HCT116 (cell line): Measurements from ENCODE around the gene LEO1. TPM values are rescaled to one million over a fixed set of nuclear protein-coding genes. Genes with fewer than 3 reads are reported as not detected.

Source experiments
- ATAC-seq: fragments of 200-7000 bp; cut with Tn5 transposase; 2 replicates; pipeline ENCODE4 v1.9.1; 2020; ENCODE audit warnings: mild to moderate bottlenecking, moderate library complexity
- BruUV-seq: library from RNA; stranded (reverse); fragments of 400-500 nt; replicated peaks from 2 replicates; lab custom pipeline; 2021; lab: Mats Ljungman, UMichigan
- CTCF ChIA-PET: fragments of 300-600 bp; sonication (Branson Sonifier 250); formaldehyde crosslinking; loops from one replicate; lab custom pipeline; 2021; ENCODE audit warnings: antibody characterized with exemption; lab: Charles Lee
- POLR2A ChIA-PET: fragments of 300-600, 350-600 bp; sonication (Branson Sonifier 250); formaldehyde crosslinking; loops from one replicate; lab custom pipeline; 2021; ENCODE audit warnings: antibody characterized with exemption; lab: Charles Lee
- RAD21 ChIA-PET, 2 experiments: fragments of 300-600 bp; sonication (Branson Sonifier 250); formaldehyde crosslinking; loops; one replicate each; lab custom pipeline; 2023; ENCODE audit warnings: low total read pairs in 2 of 2; ENCODE audit not compliant: uncharacterized antibody in 2 of 2, unreplicated experiment in 2 of 2, low non-redundant PET in 1 of 2; lab: Charles Lee
- DNase-seq: peaks from one replicate; pipeline ENCODE4 v3.0.0-alpha.2; 2010; ENCODE audit warnings: low read depth, low spot score
- H2AFZ ChIP-seq: fragments of 200-600 bp; shearing (Covaris generic), sonication (generic); 2 replicates; pipeline ENCODE4 v1.6.1; 2017; ENCODE audit warnings: low read depth, mixed run types, mixed read lengths, antibody characterized with exemption, low read length; ENCODE audit not compliant: poor library complexity, severe bottlenecking
- H3K27ac ChIP-seq: 2 replicates; pipeline ENCODE4 v1.5.1; 2012; ENCODE audit warnings: low read depth, low read length
- H3K27me3 ChIP-seq: fragments of 200-600 bp; sonication (generic); 2 replicates; pipeline ENCODE4 v1.6.1; 2016; ENCODE audit warnings: mixed run types, low read length, mixed read lengths; ENCODE audit not compliant: insufficient read depth
- H3K36me3 ChIP-seq, 2 experiments: fragments of 200-500 bp in 1 of 2; fragments of 200-600 bp in 1 of 2; sonication (Bioruptor generic) in 1 of 2; sonication (generic) in 1 of 2; 2 replicates each; pipeline versions ENCODE4 v1.5.1 to v1.6.1; 2014 to 2016; ENCODE audit warnings: low read length in 2 of 2, inconsistent platforms in 1 of 2, mixed read lengths in 1 of 2, mixed run types in 1 of 2; ENCODE audit not compliant: insufficient read depth in 2 of 2, control insufficient read depth in 1 of 2
- H3K4me1 ChIP-seq, 2 experiments: fragments of 200-600 bp in 1 of 2; sonication (generic) in 1 of 2; 2 replicates each; pipeline versions ENCODE4 v1.5.1 to v1.6.1; 2012 to 2017; ENCODE audit warnings: low read length in 2 of 2, inconsistent platforms in 1 of 2, mild to moderate bottlenecking in 1 of 2, mixed read lengths in 1 of 2, mixed run types in 1 of 2, moderate library complexity in 1 of 2; ENCODE audit not compliant: insufficient read depth in 2 of 2, control insufficient read depth in 1 of 2
- H3K4me2 ChIP-seq: fragments of 200-600 bp; sonication (generic); 2 replicates; pipeline ENCODE4 v1.6.1; 2017; ENCODE audit warnings: mixed run types, low read length, mixed read lengths
- H3K4me3 ChIP-seq, 2 experiments: fragments of 200-600 bp in 1 of 2; sonication (generic) in 1 of 2; replicated peaks in 1 of 2; 2 replicates each; pipeline ENCODE4 v1.5.1; 2011 to 2016; ENCODE audit warnings: low read length in 2 of 2, control low read depth in 1 of 2, low read depth in 1 of 2, mild to moderate bottlenecking in 1 of 2, mixed read lengths in 1 of 2, mixed run types in 1 of 2
- H3K79me2 ChIP-seq: fragments of 200-600 bp; sonication (generic); 2 replicates; pipeline ENCODE4 v1.6.1; 2017; ENCODE audit warnings: mild to moderate bottlenecking, mixed run types, low read length, moderate library complexity, mixed read lengths; ENCODE audit not compliant: insufficient read depth
- H3K9ac ChIP-seq: fragments of 200-600 bp; sonication (generic); 2 replicates; pipeline ENCODE4 v1.6.1; 2016; ENCODE audit warnings: low read length, mixed read lengths
- H3K9me2 ChIP-seq: fragments of 200-600 bp; sonication (generic), shearing (Covaris generic); 2 replicates; pipeline ENCODE4 v1.6.1; 2017; ENCODE audit warnings: mixed run types, mild to moderate bottlenecking, moderate library complexity; ENCODE audit not compliant: insufficient read depth
- H3K9me3 ChIP-seq, 2 experiments: fragments of 200-500 bp in 1 of 2; fragments of 200-600 bp in 1 of 2; sonication (Bioruptor generic) in 1 of 2; sonication (generic) in 1 of 2; 2 replicates each; pipeline ENCODE4 v1.6.1; 2014 to 2017; ENCODE audit warnings: low read length in 2 of 2, mixed read lengths in 2 of 2, inconsistent platforms in 1 of 2, low read depth in 1 of 2, mild to moderate bottlenecking in 1 of 2, mixed run types in 1 of 2, moderate library complexity in 1 of 2; ENCODE audit not compliant: control insufficient read depth in 1 of 2, insufficient read depth in 1 of 2
- H4K20me1 ChIP-seq: fragments of 200-600 bp; sonication (generic), shearing (Covaris generic); 2 replicates; pipeline ENCODE4 v1.6.1; 2017; ENCODE audit warnings: mixed run types, mild to moderate bottlenecking, moderate library complexity; ENCODE audit not compliant: insufficient read depth
- CBX3 ChIP-seq: IDR thresholded peaks from 2 replicates; pipeline ENCODE4 v1.6.1; 2012; ENCODE audit warnings: low read depth
- CEBPB ChIP-seq: IDR thresholded peaks from 2 replicates; pipeline ENCODE4 v1.6.1; 2012; ENCODE audit warnings: low read depth
- EGR1 ChIP-seq: IDR thresholded peaks from 2 replicates; pipeline ENCODE4 v1.6.1; 2012; ENCODE audit warnings: low read depth
- EZH2 ChIP-seq: fragments of 200-600 bp; sonication (generic); IDR thresholded peaks from 2 replicates; pipeline ENCODE4 v1.6.1; 2017; ENCODE audit warnings: antibody characterized with exemption, mixed run types
- EZH2phosphoT487 ChIP-seq: fragments of 200-600 bp; IDR thresholded peaks from 2 replicates; pipeline ENCODE4 v1.6.1; 2018; ENCODE audit warnings: antibody characterized with exemption, borderline replicate concordance
- JUND ChIP-seq: IDR thresholded peaks from 2 replicates; pipeline ENCODE4 v1.6.1; 2012
- POLR2A ChIP-seq: IDR thresholded peaks from 2 replicates; pipeline ENCODE4 v1.7.0; 2011; ENCODE audit warnings: borderline replicate concordance; ENCODE audit not compliant: insufficient read depth, insufficient read length; ENCODE audit errors: extremely low read depth
- POLR2AphosphoS5 ChIP-seq: IDR thresholded peaks from 2 replicates; pipeline ENCODE4 v1.6.1; 2011; ENCODE audit warnings: mild to moderate bottlenecking, low read depth, low read length, moderate library complexity
- RAD21 ChIP-seq: IDR thresholded peaks from 2 replicates; pipeline ENCODE4 v1.6.1; 2012; ENCODE audit warnings: low read depth, mild to moderate bottlenecking
- SIN3A ChIP-seq: IDR thresholded peaks from 2 replicates; pipeline ENCODE4 v1.6.1; 2012; ENCODE audit warnings: low read depth
- SP1 ChIP-seq: IDR thresholded peaks from 2 replicates; pipeline ENCODE4 v1.6.1; 2012; ENCODE audit warnings: low read depth
- TCF7L2 ChIP-seq: IDR thresholded peaks from 2 replicates; pipeline ENCODE4 v1.7.0; 2011; ENCODE audit warnings: borderline replicate concordance, inconsistent platforms; ENCODE audit not compliant: insufficient read depth, insufficient read length; ENCODE audit errors: extremely low read depth
- YY1 ChIP-seq: IDR thresholded peaks from 2 replicates; pipeline ENCODE4 v1.6.1; 2011; ENCODE audit warnings: low read length, low read depth, moderate library complexity, mild to moderate bottlenecking; ENCODE audit not compliant: insufficient replicate concordance; ENCODE audit errors: extremely low read depth
- ZBTB33 ChIP-seq: IDR thresholded peaks from 2 replicates; pipeline ENCODE4 v1.6.1; 2011; ENCODE audit warnings: mild to moderate bottlenecking, low read length, moderate library complexity; ENCODE audit not compliant: insufficient replicate concordance; ENCODE audit errors: extremely low read depth
- intact Hi-C: fragments of 100-400 bp; cut with micrococcal nuclease; formaldehyde crosslinking; loops from 2 replicates; pipeline ENCODE4 v1.10.0; 2022
- total RNA-seq: library from RNA; stranded (reverse); gene quantifications from one replicate; pipeline ENCODE4 v1.2.1, GENCODE V29; 2021; ENCODE audit not compliant: unreplicated experiment

LEO1 gene
- total RNA-seq, 1 experiment from 2014 or later = 27.8 TPM

- DNase-seq = no peak
- Histone ChIP-seq H4K20me1 (no peaks in the 10 kb centered on the region), H2AFZ (no peak overlapping the region), H3K9me3 (no peaks in the 10 kb centered on the region), H3K4me2 (no peak overlapping the region), H3K4me3 (no peak overlapping the region), H3K9me2 (no peaks in the 10 kb centered on the region)
- POLR2A ChIA-PET = no interaction called here
- RAD21 ChIA-PET = no interaction called here
- BruUV-seq = no TSS peak
- TF ChIP-seq EGR1 = no peak
- TF ChIP-seq TCF7L2 = no peak
- no peak for TF ChIP-seq SP1
- no peak for TF ChIP-seq POLR2AphosphoS5
- TF ChIP-seq, all 23 proteins: peak for 0
- intact Hi-C loops = no loop called here
- CTCF ChIA-PET = interaction anchor here (2.5 kb wide), 1 partner anchor 9 kb away, joined by 7 read pairs; no protein-coding TSS in a partner anchor
- no peaks in the 10 kb centered on the region for H3K79me2 ChIP-seq
- peaks cover 9 to 16% of the 10 kb centered on the region in 2 experiments; a peak in 3 of 4 replicates for H3K36me3 ChIP-seq
- no peaks in the 10 kb centered on the region for H3K4me1 ChIP-seq
- no peak overlapping the region for H3K27ac ChIP-seq
- no peaks in the 10 kb centered on the region for H3K27me3 ChIP-seq
- H3K9ac ChIP-seq = no peak overlapping the region
- ATAC-seq = no peak
These were observed 44.8 kb downstream of the LEO1 start for GRCh38 chr15:51926809-51927208.

DNA sequence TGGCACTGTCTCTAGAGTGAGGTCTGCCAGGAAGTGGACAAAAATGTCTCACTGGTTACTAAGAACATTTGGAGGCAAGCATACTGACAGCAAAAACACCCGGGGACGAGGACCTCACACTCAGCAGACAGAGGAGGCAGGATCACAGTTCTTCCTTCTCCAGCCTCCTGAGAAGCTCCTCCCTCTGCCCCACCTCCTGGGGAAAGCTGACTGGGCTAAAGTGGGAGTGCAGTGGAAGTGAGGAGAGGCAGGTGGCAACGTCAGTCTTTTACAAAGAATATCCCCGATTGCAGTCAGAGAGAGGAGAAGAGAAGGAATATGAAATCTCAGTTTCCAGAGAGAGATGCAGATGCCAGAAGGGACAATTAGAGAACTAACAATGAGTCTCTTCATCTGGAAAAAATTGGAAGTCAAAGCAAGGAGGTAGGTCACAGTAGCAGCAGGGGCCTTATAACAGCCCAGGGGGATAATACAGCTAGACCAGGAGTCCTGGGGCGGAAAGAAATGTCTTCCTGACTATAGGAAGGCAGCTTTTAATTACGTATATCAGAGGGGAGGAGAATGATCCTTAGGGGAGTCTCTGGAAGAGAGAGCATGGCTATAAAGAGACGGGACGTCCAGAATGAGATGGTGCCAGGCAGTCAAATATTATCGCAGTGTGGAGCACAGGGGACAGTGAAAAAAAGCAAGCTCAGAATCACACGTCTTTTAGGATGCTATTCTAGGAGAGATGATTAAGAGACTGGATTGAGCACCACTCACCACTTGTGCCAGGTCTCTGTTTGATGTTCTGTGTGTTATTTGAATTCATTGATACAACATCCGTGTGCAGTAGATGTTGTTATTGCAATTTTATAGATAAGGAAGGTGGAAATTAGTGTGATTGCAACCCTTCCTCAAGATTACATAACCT is 47.2 kb downstream of the LEO1 start:
- Histone ChIP-seq H3K9ac (no peak overlapping the region), H3K79me2 (no peaks in the 10 kb centered on the region), H3K9me3 (no peaks in the 10 kb centered on the region), H3K36me3 (peaks cover 15 to 23% of the 10 kb centered on the region in 2 experiments; a peak in 3 of 4 replicates), H3K9me2 (no peaks in the 10 kb centered on the region), H4K20me1 (no peaks in the 10 kb centered on the region), H3K4me2 (no peak overlapping the region), H3K4me1 (no peaks in the 10 kb centered on the region), H3K27me3 (no peaks in the 10 kb centered on the region), H3K27ac (no peak overlapping the region), H3K4me3 (no peak overlapping the region), H2AFZ (no peak overlapping the region)
- no TSS peak for BruUV-seq
- ChIA-PET CTCF (interaction anchor here (1.3 kb wide), 1 partner anchor 12 kb away, joined by 4 read pairs; no protein-coding TSS in a partner anchor), POLR2A (no interaction called here), RAD21 (no interaction called here)
- DNase-seq (no peak), ATAC-seq (peak; percentile 73)
- intact Hi-C loops = no loop called here
- no peak for TF ChIP-seq YY1
- no peak for TF ChIP-seq ZBTB33
- TF ChIP-seq SIN3A = no peak
- TF ChIP-seq EZH2phosphoT487 = no peak
- TF ChIP-seq CEBPB = no peak
- TF ChIP-seq POLR2AphosphoS5 = no peak
- no peak for TF ChIP-seq POLR2A
- no peak for TF ChIP-seq RAD21
- no peak for TF ChIP-seq TCF7L2
- no peak for TF ChIP-seq SP1
- no peak for TF ChIP-seq EZH2
- TF ChIP-seq JUND = no peak
- no peak for TF ChIP-seq CBX3
